AG10803 (cell line): ENCODE measurements around the gene THTPA.

Experiments used
- DNase-seq: peaks from one replicate; pipeline ENCODE4 v3.0.0; 2010; ENCODE audit warnings: low read depth
- H3K4me3 ChIP-seq: 2 replicates; pipeline ENCODE4 v1.5.1; 2011; ENCODE audit warnings: mild to moderate bottlenecking, low read length, control low read depth
- TF ChIP-seq, protein P1 (sequence below): conservative IDR thresholded peaks from 2 replicates; pipeline ENCODE4 v1.5.1; 2011; ENCODE audit warnings: mild to moderate bottlenecking, low read length, control low read depth, inconsistent platforms

THTPA gene

DNA sequence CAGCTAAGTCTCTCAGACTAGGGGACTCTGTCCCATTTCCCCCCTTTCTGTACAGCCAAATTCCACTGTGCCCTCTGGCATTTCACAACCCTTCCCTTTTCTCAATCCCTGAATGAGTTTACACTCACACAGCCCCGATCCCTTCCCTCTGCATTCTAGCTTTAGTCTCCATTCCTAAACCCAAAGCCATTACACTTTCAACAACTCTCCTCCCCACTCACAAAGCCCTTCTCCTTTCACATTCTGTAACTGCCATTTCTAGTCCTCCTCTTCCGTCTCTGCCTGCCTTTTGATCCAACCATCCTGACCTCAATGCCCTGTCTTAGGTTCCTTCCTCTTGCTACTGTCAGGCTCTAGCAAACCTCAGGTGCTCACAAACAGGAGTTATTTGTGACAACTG lies 8.1 kb upstream of the THTPA start:
- DNase-seq: no peak
- no peak overlapping the region for H3K4me3 ChIP-seq
- TF ChIP-seq, protein P1, sequence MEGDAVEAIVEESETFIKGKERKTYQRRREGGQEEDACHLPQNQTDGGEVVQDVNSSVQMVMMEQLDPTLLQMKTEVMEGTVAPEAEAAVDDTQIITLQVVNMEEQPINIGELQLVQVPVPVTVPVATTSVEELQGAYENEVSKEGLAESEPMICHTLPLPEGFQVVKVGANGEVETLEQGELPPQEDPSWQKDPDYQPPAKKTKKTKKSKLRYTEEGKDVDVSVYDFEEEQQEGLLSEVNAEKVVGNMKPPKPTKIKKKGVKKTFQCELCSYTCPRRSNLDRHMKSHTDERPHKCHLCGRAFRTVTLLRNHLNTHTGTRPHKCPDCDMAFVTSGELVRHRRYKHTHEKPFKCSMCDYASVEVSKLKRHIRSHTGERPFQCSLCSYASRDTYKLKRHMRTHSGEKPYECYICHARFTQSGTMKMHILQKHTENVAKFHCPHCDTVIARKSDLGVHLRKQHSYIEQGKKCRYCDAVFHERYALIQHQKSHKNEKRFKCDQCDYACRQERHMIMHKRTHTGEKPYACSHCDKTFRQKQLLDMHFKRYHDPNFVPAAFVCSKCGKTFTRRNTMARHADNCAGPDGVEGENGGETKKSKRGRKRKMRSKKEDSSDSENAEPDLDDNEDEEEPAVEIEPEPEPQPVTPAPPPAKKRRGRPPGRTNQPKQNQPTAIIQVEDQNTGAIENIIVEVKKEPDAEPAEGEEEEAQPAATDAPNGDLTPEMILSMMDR: no peak

DNA sequence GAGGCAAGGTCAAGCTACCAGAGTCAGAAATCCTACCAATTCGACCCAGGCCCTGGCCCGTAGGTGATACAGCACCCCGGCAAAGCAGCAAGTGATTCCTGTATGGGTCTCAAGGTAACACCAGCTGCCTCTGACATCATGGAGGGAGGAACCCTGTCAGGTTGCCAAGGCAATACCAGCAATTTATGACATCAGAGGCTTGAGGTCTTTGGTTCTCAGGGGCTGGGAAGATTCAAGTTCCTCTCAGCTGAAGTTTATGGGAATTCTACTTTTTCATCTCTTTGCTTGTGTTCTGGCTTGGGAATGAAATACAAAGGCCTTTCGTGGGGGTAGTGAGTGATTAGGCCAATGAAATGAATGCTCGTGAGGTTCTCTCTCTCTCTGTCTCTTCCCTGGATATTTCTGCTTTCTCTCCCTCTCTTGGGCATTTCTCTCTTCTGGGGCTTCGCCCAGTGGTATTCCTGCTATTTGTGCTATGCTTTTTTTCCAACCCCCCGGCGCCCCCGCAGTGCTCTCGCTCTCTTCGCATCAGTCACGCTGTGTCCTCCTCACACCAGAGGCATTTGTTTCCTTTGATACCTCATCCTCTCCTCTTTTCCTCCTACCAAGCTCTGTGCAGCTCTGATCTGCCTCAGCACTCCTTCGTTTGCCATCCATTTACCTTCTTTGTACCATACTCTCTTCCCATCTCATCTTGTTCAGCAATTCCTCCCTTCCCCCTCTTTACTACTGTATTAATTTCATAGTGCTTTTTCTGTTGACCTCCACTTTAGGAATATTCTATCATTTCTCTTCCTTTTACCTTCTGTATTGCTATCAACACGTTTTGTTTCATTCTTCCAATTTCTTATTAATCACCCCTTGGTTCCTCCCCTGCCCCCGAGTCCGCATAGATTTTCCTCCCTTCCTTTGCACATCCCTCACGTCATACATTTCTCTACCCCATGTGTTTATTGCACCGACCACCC lies 7.4 kb upstream of the THTPA start:
- no peak overlapping the region for H3K4me3 ChIP-seq
- TF ChIP-seq, protein P1: no peak
- peak; percentile 45 for DNase-seq

DNA sequence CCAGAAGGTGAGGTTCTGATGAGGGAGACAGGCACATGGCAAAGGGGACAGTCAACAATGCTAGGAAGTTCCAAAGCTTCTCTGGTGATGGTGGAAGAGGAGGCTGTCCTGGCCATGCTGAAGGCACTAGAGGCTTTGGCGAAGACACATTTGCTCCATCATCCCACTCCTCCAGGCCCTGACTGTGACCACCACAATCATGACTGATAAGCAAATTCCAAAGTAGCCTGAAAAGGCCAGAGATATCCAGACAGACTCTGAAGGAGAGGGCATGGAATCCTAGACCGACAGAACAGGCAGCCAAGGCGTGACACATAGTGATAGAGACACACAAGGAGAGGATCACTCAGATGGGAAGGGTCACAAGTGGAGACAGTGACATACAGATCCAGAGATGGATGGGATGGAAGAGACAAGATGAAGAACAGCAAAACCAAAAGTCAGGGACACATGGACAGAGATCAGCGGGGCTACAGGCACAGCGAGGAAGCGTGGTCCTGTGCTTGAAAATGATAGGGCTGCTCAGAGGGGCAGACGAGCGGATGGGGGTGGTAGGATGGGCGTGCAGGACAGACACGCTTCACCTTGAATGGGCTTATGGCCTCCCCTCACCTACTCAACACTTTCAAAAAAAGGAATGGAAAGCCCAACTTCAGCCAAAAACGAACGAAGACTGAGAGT lies 5.8 kb upstream of the THTPA start:
- DNase-seq: no peak
- peak overlapping the region; percentile 68 for H3K4me3 ChIP-seq
- TF ChIP-seq, protein P1: no peak

DNA sequence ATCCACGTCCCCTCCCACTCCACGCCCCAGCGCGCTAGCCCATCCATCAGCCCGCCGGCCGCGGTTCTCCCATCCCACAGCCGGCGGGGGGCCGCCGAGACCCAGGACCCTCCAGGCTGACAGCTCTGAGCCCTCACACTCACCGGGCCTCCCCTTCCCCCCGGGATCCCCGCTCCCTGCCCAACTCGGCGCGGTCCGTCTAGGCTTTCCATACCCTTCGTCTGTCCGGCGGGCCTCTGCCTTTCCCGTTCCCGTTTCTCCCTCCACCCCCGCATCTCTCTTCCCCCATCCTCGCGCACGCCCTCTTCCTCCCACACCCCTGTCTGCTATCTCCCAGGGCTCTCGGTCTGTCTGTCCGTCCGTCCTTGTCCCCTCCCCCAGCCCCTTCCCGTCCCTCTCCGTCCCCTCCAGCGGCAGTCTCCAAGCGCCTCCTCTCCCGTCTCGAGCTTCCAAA lies 5.2 kb upstream of the THTPA start:
- DNase-seq: no peak
- H3K4me3 ChIP-seq: peak overlapping the region; percentile 68
- TF ChIP-seq, protein P1: no peak

DNA sequence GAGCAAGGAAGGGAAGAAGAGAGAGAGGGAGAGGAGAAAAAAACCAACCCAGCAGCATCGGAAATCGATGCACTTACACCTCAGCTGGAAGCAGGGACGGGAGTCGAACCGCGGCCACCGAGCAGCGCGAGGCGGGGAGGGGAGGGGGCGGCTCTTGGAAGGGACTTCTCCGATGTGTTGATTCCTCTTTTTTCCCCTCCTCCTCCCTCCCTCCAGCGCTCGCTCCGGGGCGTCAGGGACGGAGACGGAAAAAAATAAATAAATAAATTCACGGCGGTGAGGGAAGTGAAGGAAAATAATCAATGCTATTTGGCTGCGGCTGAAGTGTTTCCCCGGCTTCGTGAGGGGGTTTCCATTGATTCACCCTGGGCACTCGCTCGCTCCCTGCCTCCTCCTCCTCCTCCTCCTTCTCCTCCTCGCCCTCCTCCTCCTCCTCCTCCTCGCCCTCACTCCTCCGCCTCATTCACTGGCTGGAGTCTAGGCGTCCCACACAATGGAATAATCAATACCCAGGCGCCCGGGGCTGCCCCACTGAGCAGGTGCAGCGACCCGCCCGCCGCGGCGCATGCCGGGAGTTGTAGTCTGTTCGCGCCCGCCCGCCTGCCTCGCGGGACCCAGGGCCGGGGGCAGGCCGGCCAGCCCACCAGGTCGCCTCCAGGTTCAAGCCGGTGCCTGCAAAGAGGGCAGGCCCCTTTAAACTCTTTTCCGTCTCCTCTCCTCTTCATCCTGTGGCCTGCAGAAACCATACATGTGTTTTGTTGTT lies 4.6 kb upstream of the THTPA start, which contains the start of gene ZFHX2:
Gene ZFHX2 (minus strand): TSS at position 500 of the 763 bp plus-strand sequence. CDS start 16,440 bp downstream, outside the sequence.
- peak; percentile 42 for DNase-seq
- H3K4me3 ChIP-seq: peak within 1 kb of the TSS; percentile 68
- TF ChIP-seq, protein P1: no peak

DNA sequence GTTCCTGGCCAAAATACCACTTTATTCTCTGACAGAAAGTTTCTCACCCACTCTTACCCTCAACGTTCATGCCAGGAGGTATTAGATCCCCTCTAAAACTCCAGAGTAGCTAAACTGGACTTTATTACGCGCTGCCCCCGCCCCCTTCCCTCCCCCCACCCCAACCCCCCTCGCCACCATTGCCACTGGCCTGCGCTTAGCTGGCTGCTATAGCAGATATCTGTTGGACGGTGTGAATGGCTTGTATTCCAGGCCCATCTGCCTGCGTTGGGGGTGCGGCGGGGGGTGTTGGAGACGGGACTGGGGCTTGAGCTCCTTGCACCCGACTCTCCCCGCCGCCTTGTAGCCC lies 564 bp upstream of the THTPA start:
- DNase-seq: no peak
- TF ChIP-seq, protein P1: no peak
- peak overlapping the region; percentile 95 for H3K4me3 ChIP-seq
